NCI-H2107 (cell line): ENCODE measurements around the gene MELTF.
A peak's percentile ranks its signal among the peaks of the same experiment; 100 is the strongest.
"Not testable (repeated sequence)": the region's sequence is repeated elsewhere in the genome, so short reads cannot be mapped to it uniquely, and the experiment has no call there.

Source experiments
- DNase-seq: peaks from one replicate; lab custom pipeline; 2025; lab: John Stamatoyannopoulos, UW

The MELTF gene

GRCh38 chr3:197029511-197030167, at the start of gene MELTF:
Gene MELTF (minus strand): TSS chr3:197029817. CDS start chr3:197029702, 115 bp downstream.
- DNase-seq = peak; percentile 72

GRCh38 chr3:197076415-197076814, 46.8 kb upstream of the MELTF start:
- DNase-seq = no peak

GRCh38 chr3:197068077-197068476, 38.5 kb upstream of the MELTF start:
- no peak for DNase-seq

- no peak for DNase-seq
Measured at GRCh38 chr3:197064771-197065170, 35.2 kb upstream of the MELTF start.

GRCh38 chr3:197062446-197062845, 32.8 kb upstream of the MELTF start:
- DNase-seq = no peak

- not testable (repeated sequence) for DNase-seq
Measured at GRCh38 chr3:197051637-197052036, 22.0 kb upstream of the MELTF start.

- DNase-seq = no peak
Measured at GRCh38 chr3:197050511-197050910, 20.9 kb upstream of the MELTF start.

GRCh38 chr3:197042539-197042938, 12.9 kb upstream of the MELTF start:
- no peak for DNase-seq

- no peak for DNase-seq
Measured at GRCh38 chr3:197041875-197042488, 12.4 kb upstream of the MELTF start.

- no peak for DNase-seq
Measured at GRCh38 chr3:197040658-197041057, 11.0 kb upstream of the MELTF start.

GRCh38 chr3:197038679-197039462, 9.3 kb upstream of the MELTF start:
- no peak for DNase-seq

- DNase-seq = no peak
Measured at GRCh38 chr3:197035577-197035976, 6.0 kb upstream of the MELTF start.

- not testable (repeated sequence) for DNase-seq
Measured at GRCh38 chr3:197034778-197035177, 5.2 kb upstream of the MELTF start.

- DNase-seq = not testable (repeated sequence)
Measured at GRCh38 chr3:197033764-197034163, 4.1 kb upstream of the MELTF start.

- DNase-seq = no peak
Measured at GRCh38 chr3:197031315-197032285, 2.0 kb upstream of the MELTF start.

GRCh38 chr3:197030379-197031314, 1.0 kb upstream of the MELTF start:
- DNase-seq = no peak

- DNase-seq = no peak
Measured at GRCh38 chr3:197028728-197029510, 698 bp downstream of the MELTF start.

- no peak for DNase-seq
Measured at GRCh38 chr3:197027896-197028727, 1.5 kb downstream of the MELTF start.
